SK-N-SH treated with all-trans-retinoic acid at 6 μM for 48 hours (cell line): ENCODE measurements around the gene SMCO4.

Experiments used
- ATAC-seq: fragments of 200-7000 bp; cut with Tn5 transposase; 3 replicates; pipeline ENCODE4 v1.9.1; 2020; ENCODE audit warnings: mild to moderate bottlenecking, moderate library complexity
- ARNTL ChIP-seq: fragments of 450-650 bp; formaldehyde crosslinking; IDR thresholded peaks from 2 replicates; pipeline ENCODE4 v1.5.0; 2020; ENCODE audit warnings: low read depth, mild to moderate bottlenecking, moderate library complexity, borderline replicate concordance
- BACH2 ChIP-seq: fragments of 250-450 bp; sonication (Bioruptor Pico); IDR thresholded peaks from 2 replicates; pipeline ENCODE4 v1.9.0; 2021; ENCODE audit warnings: mild to moderate bottlenecking, borderline replicate concordance
- CREB5 ChIP-seq: fragments of 250-450 bp; sonication (Bioruptor Pico); IDR thresholded peaks from 2 replicates; pipeline ENCODE4 v1.5.1; 2020; ENCODE audit warnings: low read depth, mild to moderate bottlenecking, moderate library complexity
- CSDC2 ChIP-seq: fragments of 250-450 bp; sonication (Bioruptor Pico); IDR thresholded peaks from 2 replicates; pipeline ENCODE4 v1.5.0; 2020; ENCODE audit warnings: mild to moderate bottlenecking, moderate library complexity
- CSRNP3 ChIP-seq: fragments of 250-450 bp; sonication (Bioruptor Pico); IDR thresholded peaks from 2 replicates; pipeline ENCODE4 v1.5.1; 2021; ENCODE audit warnings: mild to moderate bottlenecking, moderate library complexity
- ESRRG ChIP-seq: fragments of 250-450 bp; sonication (Bioruptor Pico); IDR thresholded peaks from 2 replicates; pipeline ENCODE4 v1.6.1; 2021; ENCODE audit warnings: mild to moderate bottlenecking
- GLIS3 ChIP-seq: fragments of 250-450 bp; sonication (Bioruptor Pico); IDR thresholded peaks from 2 replicates; pipeline ENCODE4 v1.5.0; 2020; ENCODE audit warnings: mild to moderate bottlenecking, moderate library complexity
- ISL1 ChIP-seq: fragments of 250-450 bp; sonication (Bioruptor Pico); IDR thresholded peaks from 2 replicates; pipeline ENCODE4 v2.1.2; 2022; ENCODE audit warnings: mild to moderate bottlenecking, moderate library complexity
- OSR1 ChIP-seq: fragments of 250-450 bp; sonication (Bioruptor Pico); IDR thresholded peaks from 2 replicates; pipeline ENCODE4 v1.8.0; 2022; ENCODE audit warnings: moderate library complexity, mild to moderate bottlenecking, inconsistent platforms
- PATZ1 ChIP-seq: fragments of 250-450 bp; sonication (Bioruptor Pico); IDR thresholded peaks from 2 replicates; pipeline ENCODE4 v1.8.0; 2020; ENCODE audit warnings: mild to moderate bottlenecking, moderate library complexity, borderline replicate concordance
- PPARA ChIP-seq: fragments of 250-450 bp; sonication (Bioruptor Pico); IDR thresholded peaks from 2 replicates; pipeline ENCODE4 v1.5.0; 2020; ENCODE audit warnings: mild to moderate bottlenecking, borderline replicate concordance
- RARB ChIP-seq: fragments of 250-450 bp; sonication (Bioruptor Pico); IDR thresholded peaks from 2 replicates; pipeline ENCODE4 v1.8.0; 2021; ENCODE audit warnings: mild to moderate bottlenecking, moderate library complexity
- SNAI2 ChIP-seq: fragments of 250-450 bp; sonication (Bioruptor Pico); IDR thresholded peaks from 2 replicates; pipeline ENCODE4 v1.5.0; 2020; ENCODE audit warnings: mild to moderate bottlenecking, moderate library complexity
- TCF4 ChIP-seq: fragments of 250-450 bp; sonication (Bioruptor Pico); IDR thresholded peaks from 2 replicates; pipeline ENCODE4 v1.8.0; 2021; ENCODE audit warnings: mild to moderate bottlenecking, moderate library complexity, borderline replicate concordance
- TSHZ2 ChIP-seq: fragments of 250-450 bp; sonication (Bioruptor Pico); IDR thresholded peaks from 2 replicates; pipeline ENCODE4 v1.5.0; 2020; ENCODE audit warnings: mild to moderate bottlenecking, moderate library complexity
- ZC3H10 ChIP-seq: fragments of 250-450 bp; sonication (Bioruptor Pico); IDR thresholded peaks from 2 replicates; pipeline ENCODE4 v1.5.1; 2021; ENCODE audit warnings: mild to moderate bottlenecking, moderate library complexity
- ZFP3 ChIP-seq: fragments of 250-450 bp; sonication (Bioruptor Pico); IDR thresholded peaks from 2 replicates; pipeline ENCODE4 v1.5.0; 2020; ENCODE audit warnings: mild to moderate bottlenecking, moderate library complexity
- ZFP30 ChIP-seq: fragments of 450-650 bp; formaldehyde crosslinking; IDR thresholded peaks from 2 replicates; pipeline ENCODE4 v1.5.0; 2022; ENCODE audit warnings: mild to moderate bottlenecking, moderate library complexity
- ZNF565 ChIP-seq: fragments of 450-650 bp; formaldehyde crosslinking; conservative IDR thresholded peaks from 2 replicates; pipeline ENCODE4 v1.5.0; 2020; ENCODE audit warnings: low read depth, mild to moderate bottlenecking, moderate library complexity
- ZNF70 ChIP-seq: fragments of 450-650 bp; formaldehyde crosslinking; IDR thresholded peaks from 2 replicates; pipeline ENCODE4 v1.5.0; 2020; ENCODE audit warnings: mild to moderate bottlenecking, moderate library complexity
- ZNF8 ChIP-seq: fragments of 450-650 bp; formaldehyde crosslinking; IDR thresholded peaks from 2 replicates; pipeline ENCODE4 v1.5.0; 2020; ENCODE audit warnings: mild to moderate bottlenecking, moderate library complexity

Gene SMCO4

DNA sequence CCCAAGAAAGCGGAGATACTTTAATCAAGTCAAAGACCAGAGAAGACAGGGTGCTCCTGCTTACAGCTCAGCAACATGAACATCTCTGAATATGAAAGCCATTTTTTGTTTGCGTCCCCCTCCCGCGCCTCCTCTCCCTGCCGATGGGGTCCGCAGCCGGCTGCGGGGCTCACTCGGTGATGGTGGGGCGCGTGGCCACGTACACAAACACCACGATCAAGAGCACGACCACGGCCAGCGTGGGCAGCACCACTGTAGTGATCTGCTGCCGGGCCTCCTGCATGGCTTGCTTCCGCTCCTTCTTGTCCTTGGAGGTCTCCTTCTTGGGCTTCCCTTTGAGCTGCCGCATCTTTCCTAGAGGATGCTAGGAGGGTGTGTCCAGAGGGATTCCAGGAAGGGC lies 64.3 kb downstream of the SMCO4 start:
- TF ChIP-seq BACH2 (CRISPR knock-in tag) (no peak), PATZ1 (no peak), ZNF565 (CRISPR knock-in tag) (no peak), ZNF70 (CRISPR knock-in tag) (no peak), ESRRG (CRISPR knock-in tag) (no peak), GLIS3 (CRISPR knock-in tag) (no peak), TSHZ2 (CRISPR knock-in tag) (no peak), TCF4 (CRISPR knock-in tag) (no peak), OSR1 (CRISPR knock-in tag) (no peak), SNAI2 (CRISPR knock-in tag) (no peak)

DNA sequence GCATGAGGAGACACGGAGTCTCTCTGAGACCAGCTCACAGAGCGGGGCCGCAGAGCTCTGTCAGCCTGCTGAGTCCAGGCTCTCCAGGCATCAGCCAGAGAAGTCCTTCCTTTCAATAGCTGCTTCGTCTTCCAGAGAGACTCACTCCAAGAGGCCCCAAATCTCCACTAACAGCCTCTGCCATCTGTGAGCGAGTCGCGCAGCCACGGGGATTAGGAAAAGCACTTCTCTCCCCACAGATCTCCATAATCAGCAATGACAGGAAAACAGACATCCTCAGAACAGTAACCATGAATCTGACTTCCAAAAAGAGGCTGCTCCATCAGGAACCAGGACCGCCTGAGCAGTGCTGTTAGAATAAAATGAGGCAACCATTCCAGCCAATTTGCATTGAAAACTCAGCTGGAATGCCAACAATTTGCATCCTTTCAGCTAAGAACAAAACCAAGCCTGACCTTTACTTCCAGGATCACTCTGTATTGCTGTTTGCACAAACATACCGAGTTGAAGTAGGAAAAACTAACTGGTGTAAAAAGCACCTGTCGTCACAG lies 65.4 kb downstream of the SMCO4 start:
- no peak for ATAC-seq
- TF ChIP-seq CREB5 (CRISPR knock-in tag): no peak
- TF ChIP-seq ISL1 (CRISPR knock-in tag): no peak
- no peak for TF ChIP-seq CSDC2 (CRISPR knock-in tag)
- no peak for TF ChIP-seq ZNF70 (CRISPR knock-in tag)
- TF ChIP-seq GLIS3 (CRISPR knock-in tag): no peak
- TF ChIP-seq PPARA (CRISPR knock-in tag): no peak
- no peak for TF ChIP-seq TCF4 (CRISPR knock-in tag)

More for the DNA sequence above, 64.3 kb downstream of the SMCO4 start:
- no peak for ATAC-seq

GRCh38 chr11:93476796-93477195 lies 66.4 kb downstream of the SMCO4 start:
- ATAC-seq: no peak
- TF ChIP-seq CSRNP3 (CRISPR knock-in tag) (no peak), TSHZ2 (CRISPR knock-in tag) (no peak), RARB (no peak), ISL1 (CRISPR knock-in tag) (no peak), ESRRG (CRISPR knock-in tag) (no peak), SNAI2 (CRISPR knock-in tag) (no peak), CREB5 (CRISPR knock-in tag) (no peak), TCF4 (CRISPR knock-in tag) (no peak), ZFP30 (CRISPR knock-in tag) (no peak), ZNF70 (CRISPR knock-in tag) (no peak), ZFP3 (CRISPR knock-in tag) (no peak), ZNF565 (CRISPR knock-in tag) (no peak), ARNTL (CRISPR knock-in tag) (no peak), ZNF8 (CRISPR knock-in tag) (no peak), PPARA (CRISPR knock-in tag) (no peak), ZC3H10 (CRISPR knock-in tag) (no peak)
